ENCODE results near the gene RRP7A.

- no peak for TF ChIP-seq CTCF (IDR thresholded peaks at IDR 0.05)
- TF ChIP-seq POLR2A (IDR thresholded peaks at IDR 0.05) = no peak
These were observed 26.2 kb downstream of the RRP7A start for GRCh38 chr22:42493393-42493792.
